KMS-11 (cell line): ENCODE measurements around the gene RANBP10.
A peak's percentile ranks its signal among the peaks of the same experiment; 100 is the strongest.

Source experiments
- H2AFZ ChIP-seq: fragments of 200-600 bp; sonication (generic); 2 replicates; pipeline ENCODE4 v1.6.1; 2016; ENCODE audit warnings: antibody characterized with exemption, mixed run types, low read depth
- H3K27ac ChIP-seq: fragments of 200-600 bp; sonication (generic); 2 replicates; pipeline ENCODE4 v1.6.1; 2016; ENCODE audit warnings: mild to moderate bottlenecking, mixed run types
- H3K27me3 ChIP-seq: fragments of 200-600 bp; sonication (generic); 2 replicates; pipeline ENCODE4 v1.6.1; 2017; ENCODE audit warnings: mild to moderate bottlenecking, low read depth, mixed run types, moderate library complexity; ENCODE audit not compliant: insufficient read depth
- H3K36me3 ChIP-seq: fragments of 200-600 bp; sonication (generic); 2 replicates; pipeline ENCODE4 v1.6.1; 2017; ENCODE audit warnings: mild to moderate bottlenecking, mixed run types; ENCODE audit not compliant: insufficient read depth
- H3K4me1 ChIP-seq: fragments of 200-600 bp; sonication (generic); 2 replicates; pipeline ENCODE4 v1.6.1; 2016; ENCODE audit warnings: mild to moderate bottlenecking, low read depth, mixed run types; ENCODE audit not compliant: poor library complexity, severe bottlenecking
- H3K4me2 ChIP-seq: fragments of 200-600 bp; sonication (generic); 2 replicates; pipeline ENCODE4 v1.7.0; 2016; ENCODE audit warnings: mild to moderate bottlenecking, mixed run types
- H3K4me3 ChIP-seq: fragments of 200-600 bp; sonication (generic); IDR thresholded peaks from 2 replicates; pipeline ENCODE4 v1.6.1; 2017; ENCODE audit warnings: low read depth, low read length, mixed read lengths; ENCODE audit not compliant: insufficient read depth
- H3K79me2 ChIP-seq: fragments of 200-600 bp; sonication (generic); 2 replicates; pipeline ENCODE4 v1.6.1; 2016; ENCODE audit warnings: low read depth, mixed run types; ENCODE audit not compliant: insufficient read depth
- H3K9ac ChIP-seq: fragments of 200-600 bp; sonication (generic); 2 replicates; pipeline ENCODE4 v1.6.1; 2016; ENCODE audit warnings: mild to moderate bottlenecking, mixed run types
- H4K20me1 ChIP-seq: fragments of 200-600 bp; sonication (generic); 2 replicates; pipeline ENCODE4 v1.6.1; 2016; ENCODE audit warnings: mild to moderate bottlenecking, mixed run types; ENCODE audit not compliant: insufficient read depth
- CTCF ChIP-seq: fragments of 200-600 bp; sonication (generic); conservative IDR thresholded peaks from 2 replicates; pipeline ENCODE4 v1.6.1; 2017; ENCODE audit warnings: low read depth, mild to moderate bottlenecking, antibody characterized with exemption, low read length, moderate library complexity, mixed read lengths

The RANBP10 gene

DNA sequence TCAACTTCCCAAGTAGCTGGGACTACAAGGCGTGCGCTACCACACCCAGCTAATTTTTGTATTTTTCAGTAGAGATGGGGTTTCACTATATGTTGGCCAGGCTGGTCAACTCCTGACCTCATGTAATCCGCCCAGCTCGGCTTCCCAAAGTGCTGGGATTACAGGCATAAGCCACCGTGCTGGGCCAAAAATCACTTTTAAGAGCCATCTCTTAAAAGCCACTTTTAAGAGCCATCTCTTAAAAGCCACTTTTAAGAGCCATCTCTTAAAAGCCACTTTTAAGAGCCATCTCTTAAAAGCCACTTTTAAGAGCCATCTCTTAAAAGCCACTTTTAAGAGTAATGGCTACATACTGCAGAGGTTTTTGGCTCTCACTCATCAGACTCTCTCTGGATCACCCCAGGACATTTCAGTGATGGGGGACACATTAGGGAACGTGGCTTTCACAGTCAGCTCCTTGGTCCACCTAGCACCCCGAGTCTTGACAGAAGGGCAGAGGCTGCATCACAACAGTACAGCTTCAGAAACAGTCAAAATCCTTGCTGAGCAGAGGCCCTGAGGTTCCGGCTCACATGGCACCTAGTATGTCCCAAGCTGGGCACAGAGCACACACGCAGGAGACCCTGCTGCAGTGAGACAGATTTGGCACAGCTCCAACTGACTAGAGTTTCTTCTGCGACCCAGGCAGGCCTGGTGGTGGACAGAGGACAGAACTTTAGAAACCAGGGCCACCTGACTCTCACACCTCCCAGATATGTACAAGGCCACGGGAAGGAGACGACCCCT, 23.6 kb downstream of the RANBP10 start:
- no peak overlapping the region for H2AFZ ChIP-seq
- no peak overlapping the region for H3K4me3 ChIP-seq
- H4K20me1 ChIP-seq, result no peaks in the 10 kb centered on the region
- H3K9ac ChIP-seq, result no peak overlapping the region
- H3K36me3 ChIP-seq, result no peaks in the 10 kb centered on the region
- no peaks in the 10 kb centered on the region for H3K27me3 ChIP-seq
- no peak overlapping the region for H3K4me2 ChIP-seq
- peaks cover 41% of the 10 kb centered on the region for H3K4me1 ChIP-seq
- H3K79me2 ChIP-seq, result peaks cover 9% of the 10 kb centered on the region; the same call in 1 of the 2 replicates
- no peak for TF ChIP-seq CTCF
- H3K27ac ChIP-seq, result no peak overlapping the region

DNA sequence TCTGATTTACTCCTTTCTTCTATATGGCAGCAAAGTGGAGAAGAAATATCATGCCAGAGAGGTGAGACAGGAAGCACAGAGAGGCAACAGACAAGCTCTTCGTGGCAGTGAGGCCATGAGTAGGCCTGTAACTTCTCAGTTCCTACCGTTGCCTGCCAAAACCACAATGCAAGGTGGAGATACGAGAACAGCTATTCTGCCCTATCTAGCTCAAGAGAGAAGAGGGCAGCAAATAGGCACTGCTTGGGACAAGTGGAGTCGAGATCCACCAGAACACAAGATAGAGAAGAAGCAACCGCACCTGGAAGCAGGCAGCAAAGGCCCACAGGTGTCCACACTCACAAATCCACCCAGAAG, 24.8 kb downstream of the RANBP10 start:
- H3K4me1 ChIP-seq, result peaks cover 36% of the 10 kb centered on the region
- H2AFZ ChIP-seq, result no peak overlapping the region
- H3K79me2 ChIP-seq, result peaks cover 6% of the 10 kb centered on the region; the same call in 1 of the 2 replicates
- H3K9ac ChIP-seq, result no peak overlapping the region
- no peaks in the 10 kb centered on the region for H3K36me3 ChIP-seq
- no peak overlapping the region for H3K27ac ChIP-seq
- no peak overlapping the region for H3K4me2 ChIP-seq
- no peaks in the 10 kb centered on the region for H4K20me1 ChIP-seq
- H3K4me3 ChIP-seq, result no peak overlapping the region
- no peak for TF ChIP-seq CTCF
- H3K27me3 ChIP-seq, result no peaks in the 10 kb centered on the region

GRCh38 chr16:67780847-67781564, 25.4 kb downstream of the RANBP10 start:
- Histone ChIP-seq H3K4me1 (peaks cover 32% of the 10 kb centered on the region), H4K20me1 (no peaks in the 10 kb centered on the region), H3K79me2 (peaks cover 6% of the 10 kb centered on the region; the same call in 1 of the 2 replicates), H3K27ac (no peak overlapping the region), H3K4me3 (no peak overlapping the region), H3K36me3 (no peaks in the 10 kb centered on the region), H3K4me2 (no peak overlapping the region), H3K9ac (no peak overlapping the region), H2AFZ (no peak overlapping the region), H3K27me3 (no peaks in the 10 kb centered on the region)
- no peak for TF ChIP-seq CTCF

DNA sequence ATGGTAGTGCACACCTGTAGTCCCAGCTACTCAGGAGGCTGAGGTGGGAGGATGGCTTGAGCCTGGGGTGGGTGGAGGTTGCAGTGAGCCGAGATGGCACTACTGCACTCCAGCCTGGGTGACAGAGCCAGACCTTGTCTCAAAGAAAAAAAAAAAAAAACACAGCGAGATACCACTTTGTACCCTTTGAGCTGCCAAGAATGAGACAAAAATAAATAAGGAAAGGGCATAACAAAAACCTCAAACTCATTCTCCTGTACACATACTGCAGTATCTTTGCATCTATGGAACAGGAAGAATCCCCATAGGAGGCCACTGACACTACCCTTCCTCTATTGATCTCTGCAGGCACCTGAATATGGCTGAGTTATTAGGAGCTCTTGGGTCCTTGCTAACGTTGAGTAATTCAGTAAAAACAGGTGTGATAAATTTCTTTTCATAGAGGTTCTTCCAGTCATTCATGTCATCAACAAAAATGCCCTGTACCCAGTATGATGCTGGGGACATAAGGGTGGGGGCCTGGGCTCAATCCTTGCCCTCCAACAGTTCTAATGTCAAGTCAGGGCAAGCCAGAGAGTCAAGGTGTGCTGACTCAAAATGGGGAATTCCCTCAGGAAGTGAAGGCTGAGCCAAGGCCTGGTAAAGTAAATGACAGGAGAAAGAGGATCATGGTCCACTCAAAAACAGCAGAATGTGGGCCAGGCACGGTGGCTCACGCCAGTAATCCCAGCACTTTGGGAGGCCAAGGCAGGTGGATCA, 26.9 kb downstream of the RANBP10 start:
- H3K9ac ChIP-seq, result no peak overlapping the region
- no peaks in the 10 kb centered on the region for H4K20me1 ChIP-seq
- no peaks in the 10 kb centered on the region for H3K27me3 ChIP-seq
- no peak for TF ChIP-seq CTCF
- no peaks in the 10 kb centered on the region for H3K36me3 ChIP-seq
- H3K4me2 ChIP-seq, result peak overlapping the region; percentile 18; the same call in 1 of the 2 replicates
- H3K4me1 ChIP-seq, result peaks cover 32% of the 10 kb centered on the region
- no peak overlapping the region for H3K4me3 ChIP-seq
- no peak overlapping the region for H3K27ac ChIP-seq
- H3K79me2 ChIP-seq, result peaks cover 6% of the 10 kb centered on the region; the same call in 1 of the 2 replicates
- no peak overlapping the region for H2AFZ ChIP-seq
